Tibial nerve (tissue), 4 donors: ENCODE measurements around the gene DDN.

ENCODE experiments used
- CTCF ChIP-seq, 5 experiments: fragments of 200-600 bp in 3 of 5; fragments of 450-650 bp in 2 of 5; sonication (generic) in 3 of 5; IDR thresholded peaks; one replicate each; pipeline ENCODE4 v1.5.1; 2016 to 2019; ENCODE audit warnings: antibody characterized with exemption in 5 of 5, mild to moderate bottlenecking in 3 of 5, moderate library complexity in 2 of 5
- EP300 ChIP-seq, 2 donors: sonication (generic); formaldehyde crosslinking; IDR thresholded peaks; one replicate each; pipeline ENCODE4 v1.6.1; 2017; ENCODE audit warnings: antibody characterized with exemption in 2 of 2, mild to moderate bottlenecking in 1 of 2
- POLR2A ChIP-seq, 2 donors: fragments of 450-650 bp; IDR thresholded peaks; one replicate each; pipeline ENCODE4 v1.6.1; 2017; ENCODE audit warnings: antibody characterized with exemption in 2 of 2, mild to moderate bottlenecking in 2 of 2, moderate library complexity in 2 of 2

GRCh38 chr12:49018261-49019119 lies 19.3 kb upstream of the DDN start, which contains the start of gene PRKAG1:
- peak; percentile 98 to 99 for TF ChIP-seq EP300 (IDR thresholded peaks at IDR 0.05)
- TF ChIP-seq CTCF (IDR thresholded peaks at IDR 0.05), result peak; percentile 27 to 70 (median 54)
- TF ChIP-seq POLR2A (IDR thresholded peaks at IDR 0.05), result peak; percentile 80 to 89
